ENCODE data around the gene DMWD. TPM values are rescaled to one million over a fixed set of nuclear protein-coding genes. Genes with fewer than 3 reads are reported as not detected.

DMWD gene, protein sequence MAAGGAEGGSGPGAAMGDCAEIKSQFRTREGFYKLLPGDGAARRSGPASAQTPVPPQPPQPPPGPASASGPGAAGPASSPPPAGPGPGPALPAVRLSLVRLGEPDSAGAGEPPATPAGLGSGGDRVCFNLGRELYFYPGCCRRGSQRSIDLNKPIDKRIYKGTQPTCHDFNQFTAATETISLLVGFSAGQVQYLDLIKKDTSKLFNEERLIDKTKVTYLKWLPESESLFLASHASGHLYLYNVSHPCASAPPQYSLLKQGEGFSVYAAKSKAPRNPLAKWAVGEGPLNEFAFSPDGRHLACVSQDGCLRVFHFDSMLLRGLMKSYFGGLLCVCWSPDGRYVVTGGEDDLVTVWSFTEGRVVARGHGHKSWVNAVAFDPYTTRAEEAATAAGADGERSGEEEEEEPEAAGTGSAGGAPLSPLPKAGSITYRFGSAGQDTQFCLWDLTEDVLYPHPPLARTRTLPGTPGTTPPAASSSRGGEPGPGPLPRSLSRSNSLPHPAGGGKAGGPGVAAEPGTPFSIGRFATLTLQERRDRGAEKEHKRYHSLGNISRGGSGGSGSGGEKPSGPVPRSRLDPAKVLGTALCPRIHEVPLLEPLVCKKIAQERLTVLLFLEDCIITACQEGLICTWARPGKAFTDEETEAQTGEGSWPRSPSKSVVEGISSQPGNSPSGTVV
- total RNA-seq (10 to 100 TPM; 54.2 to 78.1 (median 69.3) TPM), polyA plus RNA-seq (10 to 100 TPM; 44.6 to 58.9 TPM)
- long read RNA-seq, donor 1, transcript DMWD-205 (2 exons, 643 nt) = minor isoform, 9 of 71 reads
- long read RNA-seq, donor 1, transcript DMWD-201 (5 exons, 3,305 nt) = major isoform, 35 of 71 reads
- long read RNA-seq, donor 1, partial matches to known transcripts = 16 of 71 reads
- long read RNA-seq, donor 1, other reads (novel, unspliced or antisense) = 6 of 71 reads
- long read RNA-seq, donor 2, transcript DMWD-205 (2 exons, 643 nt) = minor isoform, 22 of 76 reads
- long read RNA-seq, donor 2, transcript DMWD-201 (5 exons, 3,305 nt) = major isoform, 31 of 76 reads
- long read RNA-seq, donor 2, partial matches to known transcripts = 8 of 76 reads
- long read RNA-seq, donor 2, other reads (novel, unspliced or antisense) = 8 of 76 reads
- long read RNA-seq, donor 3, transcript DMWD-201 (5 exons, 3,305 nt) = major isoform, 5 of 14 reads
- long read RNA-seq, donor 3, partial matches to known transcripts = 5 of 14 reads
- long read RNA-seq, donor 3, other reads (novel, unspliced or antisense) = 1 of 14 reads

DNA sequence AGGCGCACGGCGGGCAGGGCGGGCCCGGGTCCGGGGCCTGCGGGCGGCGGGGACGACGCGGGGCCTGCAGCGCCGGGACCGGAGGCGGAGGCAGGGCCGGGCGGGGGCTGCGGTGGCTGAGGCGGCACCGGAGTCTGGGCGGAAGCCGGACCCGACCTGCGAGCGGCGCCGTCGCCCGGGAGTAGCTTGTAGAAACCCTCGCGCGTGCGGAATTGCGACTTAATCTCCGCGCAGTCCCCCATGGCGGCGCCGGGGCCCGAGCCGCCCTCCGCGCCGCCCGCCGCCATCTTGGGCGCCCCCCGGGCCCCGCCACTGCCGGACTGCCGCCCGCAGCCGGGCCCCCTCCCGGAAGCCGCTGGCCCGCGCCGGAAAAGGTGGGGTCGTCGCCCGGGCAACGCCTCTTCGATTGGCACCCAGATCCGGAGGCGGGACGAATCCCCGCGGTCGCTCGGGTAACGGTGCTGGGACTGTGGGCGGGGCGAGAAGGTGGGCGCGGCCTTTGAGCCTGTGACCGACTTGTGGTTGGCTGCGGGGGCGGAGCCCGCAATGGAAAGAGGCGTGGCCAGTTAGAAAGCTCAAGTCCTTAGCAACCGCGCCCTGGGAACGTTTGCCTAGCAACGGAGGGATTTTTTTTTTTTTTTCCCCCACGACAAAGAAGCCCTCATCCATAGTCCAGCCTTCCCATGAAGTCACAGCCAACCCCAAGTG is at the start of gene DMWD:
TSS of gene DMWD (minus strand) at position 376 of the 708 bp plus-strand sequence. CDS start at position 287, 89 bp downstream.
- no peaks in the 10 kb centered on the region for H3K9me3 ChIP-seq
- TF ChIP-seq, protein P1, sequence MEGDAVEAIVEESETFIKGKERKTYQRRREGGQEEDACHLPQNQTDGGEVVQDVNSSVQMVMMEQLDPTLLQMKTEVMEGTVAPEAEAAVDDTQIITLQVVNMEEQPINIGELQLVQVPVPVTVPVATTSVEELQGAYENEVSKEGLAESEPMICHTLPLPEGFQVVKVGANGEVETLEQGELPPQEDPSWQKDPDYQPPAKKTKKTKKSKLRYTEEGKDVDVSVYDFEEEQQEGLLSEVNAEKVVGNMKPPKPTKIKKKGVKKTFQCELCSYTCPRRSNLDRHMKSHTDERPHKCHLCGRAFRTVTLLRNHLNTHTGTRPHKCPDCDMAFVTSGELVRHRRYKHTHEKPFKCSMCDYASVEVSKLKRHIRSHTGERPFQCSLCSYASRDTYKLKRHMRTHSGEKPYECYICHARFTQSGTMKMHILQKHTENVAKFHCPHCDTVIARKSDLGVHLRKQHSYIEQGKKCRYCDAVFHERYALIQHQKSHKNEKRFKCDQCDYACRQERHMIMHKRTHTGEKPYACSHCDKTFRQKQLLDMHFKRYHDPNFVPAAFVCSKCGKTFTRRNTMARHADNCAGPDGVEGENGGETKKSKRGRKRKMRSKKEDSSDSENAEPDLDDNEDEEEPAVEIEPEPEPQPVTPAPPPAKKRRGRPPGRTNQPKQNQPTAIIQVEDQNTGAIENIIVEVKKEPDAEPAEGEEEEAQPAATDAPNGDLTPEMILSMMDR (IDR thresholded peaks at IDR 0.05) = peak in 1 of 9 donors; percentile 5
- H3K27me3 ChIP-seq = peaks cover 0 to 76% (median 0%) of the 10 kb centered on the region in 7 donors
- WGBS, 2 donors = 0 to 1% methylated on average over 81 to 86 of the region's 86 CpGs
- peaks cover 0 to 33% (median 12%) of the 10 kb centered on the region in 9 donors for H3K36me3 ChIP-seq
- H3K4me3 ChIP-seq = peak within 1 kb of the TSS; percentile 52 to 95 (median 70)
- ATAC-seq (peak; percentile 94 to 99 (median 98)), DNase-seq (peak; percentile 99 to 100)
- peaks cover 0 to 44% (median 28%) of the 10 kb centered on the region in 9 donors for H3K4me1 ChIP-seq
- peak within 1 kb of the TSS; percentile 74 to 92 (median 84) for H3K27ac ChIP-seq
- intact Hi-C loops (cut with DNase I) = loop anchor here in 3 of 10 donors (2.0 kb wide), 2 partner anchors 22 to 24 kb away; partner anchors contain the start of gene SIX5 (in 2 of the 3)

DNA sequence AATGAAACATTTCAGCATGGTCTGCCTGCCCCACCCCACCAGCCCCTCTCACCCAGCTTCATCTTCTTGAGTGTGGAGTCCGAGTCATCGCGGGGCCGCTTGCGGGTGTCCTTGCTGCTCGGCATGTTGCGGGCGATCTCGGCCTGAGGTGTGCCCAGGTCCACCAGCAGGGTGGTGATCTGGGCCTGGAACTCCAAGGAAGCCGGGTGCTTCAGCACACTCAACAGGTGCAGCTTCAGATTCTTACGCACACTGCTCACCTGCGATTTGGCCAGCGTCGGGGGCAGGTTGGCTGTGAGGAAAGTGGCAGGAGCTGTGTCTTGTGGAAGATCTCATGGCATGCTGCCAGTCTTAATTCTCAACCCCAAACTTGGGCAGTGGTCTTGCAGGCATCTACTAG is 49.6 kb upstream of the DMWD start:
- ATAC-seq (peak in 1 of 8 donors; percentile 15), DNase-seq (no peak)
- Histone ChIP-seq H3K9me3 (no peaks in the 10 kb centered on the region), H3K36me3 (peaks cover under 1 to 100% (median 89%) of the 10 kb centered on the region in 9 donors), H3K27ac (no peak overlapping the region), H3K4me1 (no peaks in the 10 kb centered on the region), H3K4me3 (no peak overlapping the region), H3K27me3 (no peaks in the 10 kb centered on the region)
- WGBS, 2 donors = 94 to 96% methylated on average over 14 of the region's 14 CpGs
- TF ChIP-seq, protein P1 (IDR thresholded peaks at IDR 0.05) = no peak
- intact Hi-C loops (cut with DNase I) = no loop called here

DNA sequence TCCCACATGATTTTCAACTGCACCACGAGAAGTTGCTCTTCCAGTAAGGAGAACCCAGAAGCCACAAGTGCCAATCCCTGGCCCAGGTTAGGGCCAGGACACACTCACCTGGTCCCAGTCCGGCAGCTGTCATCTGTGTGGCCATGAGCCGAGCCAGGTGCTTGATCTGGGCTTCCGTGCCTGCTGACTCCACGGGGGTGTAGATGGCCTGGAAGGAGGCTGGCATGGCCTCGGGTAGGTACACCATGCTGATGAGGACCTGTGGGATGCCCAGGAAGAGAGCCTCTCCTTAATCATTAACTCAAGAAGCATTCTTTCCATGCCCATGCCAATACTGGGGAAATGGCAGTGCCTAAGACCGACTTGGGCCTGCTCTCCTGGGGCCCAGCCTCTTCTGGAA is 42.3 kb upstream of the DMWD start:
- no peak for ATAC-seq
- Histone ChIP-seq H3K27ac (no peak overlapping the region), H3K36me3 (peaks cover 3 to 100% (median 90%) of the 10 kb centered on the region in 9 donors), H3K4me3 (no peak overlapping the region), H3K4me1 (no peaks in the 10 kb centered on the region), H3K9me3 (no peaks in the 10 kb centered on the region), H3K27me3 (no peaks in the 10 kb centered on the region)
- TF ChIP-seq, protein P1 (IDR thresholded peaks at IDR 0.05) = no peak
- WGBS, 2 donors = 91 to 94% methylated on average over 7 of the region's 7 CpGs
- intact Hi-C loops (cut with DNase I) = no loop called here
- no peak for DNase-seq

Measured in heart right ventricle (tissue), 16 donors.